ENCODE data around the gene SPATC1L.
"Not testable (repeated sequence)": the region's sequence is repeated elsewhere in the genome, so short reads cannot be mapped to it uniquely, and the experiment has no call there.

The SPATC1L gene

DNA sequence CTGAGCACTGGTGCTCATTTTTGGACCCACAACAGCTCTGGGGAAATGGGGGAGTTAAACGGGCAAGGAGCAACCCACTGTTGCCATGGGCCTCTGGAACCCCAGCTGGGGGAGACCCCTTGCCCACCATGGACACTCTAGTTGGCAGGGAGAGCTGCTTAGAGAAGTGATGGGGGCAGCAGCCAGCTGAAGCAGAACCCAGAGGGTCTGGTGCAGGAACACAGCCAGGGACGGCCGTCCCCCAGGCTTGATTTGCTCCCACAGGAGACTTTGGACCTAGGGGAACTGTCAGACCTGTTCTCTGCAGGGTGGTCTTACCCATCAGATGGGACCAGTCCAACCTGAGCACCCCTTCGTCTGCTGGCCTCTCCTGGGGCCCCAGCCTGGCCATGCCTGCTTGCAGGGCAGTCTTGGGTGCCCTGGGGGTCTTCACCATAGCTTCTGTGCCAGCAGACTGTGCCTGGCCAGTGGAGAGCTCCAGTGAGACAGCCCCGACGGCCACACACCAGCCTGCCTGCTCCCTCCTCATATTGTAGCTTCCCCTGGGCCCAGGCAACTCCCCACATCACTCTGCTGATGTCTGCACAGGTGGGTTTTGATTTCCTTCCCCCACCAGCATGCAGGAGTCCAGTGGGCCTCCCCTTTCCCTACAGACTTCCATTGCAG, 11.3 kb downstream of the SPATC1L start:
- Histone ChIP-seq H3K9me3 (ENCODE audit: control insufficient read depth, low read length) (no peaks in the 10 kb centered on the region), H3K27me3 (replicated peaks; ENCODE audit: control insufficient read depth, insufficient read depth, low read length, poor library complexity, severe bottlenecking) (no peaks in the 10 kb centered on the region), H3K4me3 (ENCODE audit: insufficient read depth, low read depth, low read length, poor library complexity, severe bottlenecking) (no peak overlapping the region), H3K4me1 (ENCODE audit: control insufficient read depth, insufficient read depth, low read length, poor library complexity, severe bottlenecking) (no peaks in the 10 kb centered on the region), H3K36me3 (ENCODE audit: control insufficient read depth, insufficient read depth, low read length) (no peaks in the 10 kb centered on the region), H3K27ac (ENCODE audit: insufficient read depth, low read length, poor library complexity, severe bottlenecking) (no peak overlapping the region)
- no peak for DNase-seq

DNA sequence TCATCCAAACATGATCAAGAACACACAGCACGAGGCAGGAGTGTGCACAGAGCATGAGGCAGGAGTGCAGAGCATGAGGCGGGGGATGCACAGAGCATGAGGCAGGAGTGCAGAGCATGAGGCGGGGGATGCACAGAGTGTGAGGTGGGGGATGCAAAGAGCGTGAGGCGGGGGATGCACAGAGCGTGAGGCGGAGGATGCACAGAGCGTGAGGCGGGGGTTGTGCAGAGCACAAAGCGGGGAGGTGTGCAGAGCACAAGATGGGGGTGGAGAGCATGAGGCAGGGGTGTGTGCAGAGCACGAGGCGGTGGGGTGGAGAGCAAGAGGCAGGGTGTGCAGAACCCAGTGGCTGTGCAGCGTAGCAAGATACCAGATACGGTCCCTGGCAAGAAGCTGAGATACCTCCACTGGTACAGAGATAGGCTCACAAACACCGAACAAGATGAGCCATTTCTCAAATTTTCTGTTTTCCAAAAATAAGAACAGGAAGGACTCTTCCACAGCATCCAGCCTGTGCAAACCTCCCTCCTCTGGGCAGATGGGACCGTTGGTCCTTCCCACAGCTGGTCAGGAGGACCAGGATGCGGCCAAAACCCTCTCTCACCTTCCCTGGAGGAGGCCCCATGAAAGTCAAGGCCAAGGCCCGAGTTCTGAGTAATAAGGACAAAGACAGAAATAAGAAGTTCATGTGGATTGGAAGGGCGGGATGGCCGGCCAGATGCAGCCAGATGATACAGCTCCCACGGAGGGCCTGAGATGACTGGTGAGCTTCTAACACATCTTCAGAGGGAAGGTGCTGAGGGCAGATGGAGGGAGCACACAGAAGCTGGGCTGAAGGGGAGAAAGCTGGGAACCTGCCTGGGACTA, 12.0 kb downstream of the SPATC1L start:
- no peaks in the 10 kb centered on the region for H3K9me3 ChIP-seq (ENCODE audit: control insufficient read depth, low read length)
- H3K27me3 ChIP-seq (replicated peaks; ENCODE audit: control insufficient read depth, insufficient read depth, low read length, poor library complexity, severe bottlenecking), result no peaks in the 10 kb centered on the region
- DNase-seq, result no peak
- H3K27ac ChIP-seq (ENCODE audit: insufficient read depth, low read length, poor library complexity, severe bottlenecking), result no peak overlapping the region
- no peaks in the 10 kb centered on the region for H3K4me1 ChIP-seq (ENCODE audit: control insufficient read depth, insufficient read depth, low read length, poor library complexity, severe bottlenecking)
- no peak overlapping the region for H3K4me3 ChIP-seq (ENCODE audit: insufficient read depth, low read depth, low read length, poor library complexity, severe bottlenecking)
- H3K36me3 ChIP-seq (ENCODE audit: control insufficient read depth, insufficient read depth, low read length), result no peaks in the 10 kb centered on the region

DNA sequence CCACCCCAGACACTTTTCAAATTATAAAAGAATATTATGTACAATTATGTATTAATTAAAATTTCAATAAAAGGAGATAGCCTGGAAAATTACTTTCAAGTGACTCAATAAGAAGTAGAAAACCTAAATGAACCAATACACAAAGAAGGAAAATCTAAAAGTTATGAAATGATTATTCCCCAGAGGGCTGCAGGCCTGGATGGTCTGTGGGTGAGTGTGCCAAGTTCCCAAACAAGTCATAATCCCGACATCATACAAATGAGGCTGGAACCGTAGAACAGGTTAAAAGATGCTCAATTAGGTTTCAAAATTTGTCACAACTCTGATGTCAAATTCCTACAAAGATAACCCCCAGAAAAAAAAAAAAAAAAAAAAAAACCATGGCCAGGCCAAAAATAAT, 12.7 kb downstream of the SPATC1L start:
- Histone ChIP-seq H3K27me3 (replicated peaks; ENCODE audit: control insufficient read depth, insufficient read depth, low read length, poor library complexity, severe bottlenecking) (no peaks in the 10 kb centered on the region), H3K27ac (ENCODE audit: insufficient read depth, low read length, poor library complexity, severe bottlenecking) (no peak overlapping the region), H3K4me1 (ENCODE audit: control insufficient read depth, insufficient read depth, low read length, poor library complexity, severe bottlenecking) (no peaks in the 10 kb centered on the region), H3K9me3 (ENCODE audit: control insufficient read depth, low read length) (no peaks in the 10 kb centered on the region), H3K36me3 (ENCODE audit: control insufficient read depth, insufficient read depth, low read length) (no peaks in the 10 kb centered on the region), H3K4me3 (ENCODE audit: insufficient read depth, low read depth, low read length, poor library complexity, severe bottlenecking) (no peak overlapping the region)
- DNase-seq, result no peak

DNA sequence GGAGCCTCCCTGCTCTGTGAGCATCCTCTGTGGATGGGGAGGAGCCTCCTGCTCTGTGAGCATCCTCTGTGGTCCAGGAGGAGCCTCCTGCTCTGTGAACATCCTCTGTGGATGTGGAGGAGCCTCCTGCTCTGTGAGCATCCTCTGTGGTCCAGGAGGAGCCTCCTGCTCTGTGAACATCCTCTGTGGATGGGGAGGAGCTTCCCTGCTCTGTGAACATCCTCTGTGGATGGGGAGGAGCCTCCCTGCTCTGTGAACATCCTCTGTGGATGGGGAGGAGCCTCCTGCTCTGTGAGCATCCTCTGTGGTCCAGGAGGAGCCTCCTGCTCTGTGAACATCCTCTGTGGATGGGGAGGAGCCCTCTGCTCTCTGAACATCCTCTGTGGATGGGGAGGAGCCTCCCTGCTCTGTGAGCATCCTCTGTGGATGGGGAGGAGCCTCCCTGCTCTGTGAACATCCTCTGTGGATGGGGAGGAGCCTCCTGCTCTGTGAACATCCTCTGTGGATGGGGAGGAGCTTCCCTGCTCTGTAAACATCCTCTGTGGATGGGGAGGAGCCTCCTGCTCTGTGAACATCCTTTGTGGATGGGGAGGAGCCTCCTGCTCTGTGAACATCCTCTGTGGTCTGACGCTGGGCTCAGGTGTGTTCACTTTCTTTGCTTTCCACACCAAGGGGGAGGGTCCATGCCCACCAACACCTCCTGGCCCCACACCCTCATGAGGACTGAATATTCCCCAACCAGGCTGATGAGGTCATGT, 13.6 kb downstream of the SPATC1L start:
- DNase-seq, result peak in 1 of 3 donors; percentile 14
- not testable (repeated sequence) for H3K9me3 ChIP-seq (ENCODE audit: control insufficient read depth, low read length); H3K36me3 ChIP-seq (ENCODE audit: control insufficient read depth, insufficient read depth, low read length); H3K4me3 ChIP-seq (ENCODE audit: insufficient read depth, low read depth, low read length, poor library complexity, severe bottlenecking); H3K27ac ChIP-seq (ENCODE audit: insufficient read depth, low read length, poor library complexity, severe bottlenecking); H3K27me3 ChIP-seq (replicated peaks; ENCODE audit: control insufficient read depth, insufficient read depth, low read length, poor library complexity, severe bottlenecking); H3K4me1 ChIP-seq (ENCODE audit: control insufficient read depth, insufficient read depth, low read length, poor library complexity, severe bottlenecking)

DNA sequence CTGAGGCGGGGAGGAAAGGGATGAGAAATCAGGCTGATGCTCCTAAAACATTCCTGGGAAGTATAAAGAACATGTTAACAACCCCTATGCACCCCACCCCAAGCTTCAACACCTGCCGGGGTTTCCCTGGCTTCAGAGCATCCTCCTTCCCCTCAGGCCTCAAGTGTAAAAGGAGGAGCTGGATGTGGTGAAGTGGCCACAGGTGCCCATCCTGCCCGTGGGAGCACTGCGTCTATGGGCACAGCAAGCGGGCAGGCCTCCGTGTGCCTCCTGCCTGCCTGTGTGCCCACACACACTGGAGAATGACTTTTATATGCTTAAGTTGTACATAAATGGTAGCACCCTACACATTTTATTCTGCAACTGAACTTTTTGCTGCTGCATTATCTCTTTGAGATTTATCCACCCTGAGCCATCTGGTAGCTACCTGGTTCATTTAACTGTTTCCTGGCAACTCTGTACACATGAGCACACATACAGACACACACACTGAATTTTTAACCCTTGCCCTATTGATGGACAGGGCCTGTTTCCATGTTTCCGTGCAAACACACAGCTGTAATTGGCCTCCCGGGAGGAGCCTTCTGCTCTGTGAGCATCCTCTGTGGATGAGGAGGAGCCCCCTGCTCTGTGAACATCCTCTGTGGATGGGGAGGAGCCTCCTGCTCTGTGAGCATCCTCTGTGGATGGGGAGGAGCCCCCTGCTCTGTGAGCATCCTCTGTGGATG, 15.4 kb downstream of the SPATC1L start:
- DNase-seq, result no peak
- Histone ChIP-seq H3K27me3 (replicated peaks; ENCODE audit: control insufficient read depth, insufficient read depth, low read length, poor library complexity, severe bottlenecking) (no peaks in the 10 kb centered on the region), H3K9me3 (ENCODE audit: control insufficient read depth, low read length) (no peaks in the 10 kb centered on the region), H3K36me3 (ENCODE audit: control insufficient read depth, insufficient read depth, low read length) (no peaks in the 10 kb centered on the region), H3K27ac (ENCODE audit: insufficient read depth, low read length, poor library complexity, severe bottlenecking) (no peak overlapping the region), H3K4me1 (ENCODE audit: control insufficient read depth, insufficient read depth, low read length, poor library complexity, severe bottlenecking) (no peaks in the 10 kb centered on the region), H3K4me3 (ENCODE audit: insufficient read depth, low read depth, low read length, poor library complexity, severe bottlenecking) (no peak overlapping the region)

DNA sequence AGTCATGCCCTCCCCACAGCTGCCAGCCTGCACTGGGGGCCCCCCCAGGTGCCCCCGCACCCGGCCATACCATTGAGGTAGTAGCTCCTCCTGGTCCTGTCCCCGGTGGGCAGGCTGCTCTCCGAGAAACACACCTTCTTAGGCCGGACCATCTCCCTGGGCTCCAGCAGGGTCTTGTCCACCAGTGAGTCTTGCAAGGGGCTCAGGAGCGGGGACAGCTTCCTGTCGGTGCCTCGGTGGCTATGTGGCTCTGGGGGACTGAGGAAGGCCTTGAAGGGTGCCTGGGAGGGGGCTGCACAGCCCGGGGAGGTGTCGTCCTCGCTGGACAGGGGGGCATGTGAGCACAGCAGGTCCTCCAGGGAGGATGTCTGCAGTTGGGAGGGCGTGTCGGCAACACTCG, 16.0 kb downstream of the SPATC1L start:
- no peaks in the 10 kb centered on the region for H3K4me1 ChIP-seq (ENCODE audit: control insufficient read depth, insufficient read depth, low read length, poor library complexity, severe bottlenecking)

DNA sequence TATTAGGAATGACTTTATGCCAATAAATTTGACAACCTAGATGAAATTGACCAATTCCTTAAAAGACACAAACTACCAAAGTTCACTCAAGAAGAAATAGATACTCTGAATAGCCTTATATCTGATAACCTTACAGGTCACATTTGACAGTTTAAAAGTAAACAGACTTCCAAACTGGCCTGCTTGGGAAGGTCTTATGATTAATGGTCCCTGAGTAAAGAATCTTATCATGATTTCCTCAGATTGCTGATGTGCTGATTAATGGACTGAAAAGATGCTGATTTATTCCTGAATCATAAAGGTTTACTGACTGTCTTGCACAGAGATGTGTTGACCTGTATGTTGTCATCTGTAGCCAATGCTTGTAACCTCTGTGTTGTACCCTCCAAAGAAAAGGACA, 19.2 kb downstream of the SPATC1L start:
- H3K27ac ChIP-seq (ENCODE audit: insufficient read depth, low read length, poor library complexity, severe bottlenecking), result no peak overlapping the region
- no peaks in the 10 kb centered on the region for H3K4me1 ChIP-seq (ENCODE audit: control insufficient read depth, insufficient read depth, low read length, poor library complexity, severe bottlenecking)
- H3K4me3 ChIP-seq (ENCODE audit: insufficient read depth, low read depth, low read length, poor library complexity, severe bottlenecking), result no peak overlapping the region
- no peaks in the 10 kb centered on the region for H3K27me3 ChIP-seq (replicated peaks; ENCODE audit: control insufficient read depth, insufficient read depth, low read length, poor library complexity, severe bottlenecking)
- no peak for DNase-seq
- H3K36me3 ChIP-seq (ENCODE audit: control insufficient read depth, insufficient read depth, low read length), result no peaks in the 10 kb centered on the region
- H3K9me3 ChIP-seq (ENCODE audit: control insufficient read depth, low read length), result no peaks in the 10 kb centered on the region

More for the DNA sequence above, 16.0 kb downstream of the SPATC1L start:
- Histone ChIP-seq H3K27ac (ENCODE audit: insufficient read depth, low read length, poor library complexity, severe bottlenecking) (no peak overlapping the region), H3K4me3 (ENCODE audit: insufficient read depth, low read depth, low read length, poor library complexity, severe bottlenecking) (no peak overlapping the region), H3K9me3 (ENCODE audit: control insufficient read depth, low read length) (no peaks in the 10 kb centered on the region), H3K36me3 (ENCODE audit: control insufficient read depth, insufficient read depth, low read length) (no peaks in the 10 kb centered on the region), H3K27me3 (replicated peaks; ENCODE audit: control insufficient read depth, insufficient read depth, low read length, poor library complexity, severe bottlenecking) (no peaks in the 10 kb centered on the region)
- DNase-seq, result no peak

DNA sequence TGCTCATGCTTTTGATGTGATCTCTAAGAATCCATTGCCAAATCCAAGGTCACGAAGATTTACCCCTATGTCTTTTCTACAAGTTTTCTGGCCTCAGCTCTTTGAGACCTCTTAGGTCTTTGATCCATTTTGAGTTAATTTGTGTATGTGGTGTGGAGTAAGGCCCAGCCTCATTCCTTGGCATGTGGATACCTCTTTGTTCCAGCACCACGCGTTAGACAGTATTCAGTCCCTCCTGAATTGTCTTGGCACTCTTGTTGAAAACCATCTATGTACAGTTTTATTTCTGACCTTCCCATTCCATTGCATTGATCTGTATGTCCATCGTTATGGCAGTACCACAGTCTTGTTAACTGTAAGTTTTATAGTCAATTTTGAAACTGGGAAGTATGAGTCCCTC, 20.9 kb downstream of the SPATC1L start:
- no peak overlapping the region for H3K27ac ChIP-seq (ENCODE audit: insufficient read depth, low read length, poor library complexity, severe bottlenecking)
- no peak overlapping the region for H3K4me3 ChIP-seq (ENCODE audit: insufficient read depth, low read depth, low read length, poor library complexity, severe bottlenecking)
- DNase-seq, result no peak
- H3K4me1 ChIP-seq (ENCODE audit: control insufficient read depth, insufficient read depth, low read length, poor library complexity, severe bottlenecking), result no peaks in the 10 kb centered on the region
- no peaks in the 10 kb centered on the region for H3K27me3 ChIP-seq (replicated peaks; ENCODE audit: control insufficient read depth, insufficient read depth, low read length, poor library complexity, severe bottlenecking)
- no peaks in the 10 kb centered on the region for H3K36me3 ChIP-seq (ENCODE audit: control insufficient read depth, insufficient read depth, low read length)
- no peaks in the 10 kb centered on the region for H3K9me3 ChIP-seq (ENCODE audit: control insufficient read depth, low read length)

DNA sequence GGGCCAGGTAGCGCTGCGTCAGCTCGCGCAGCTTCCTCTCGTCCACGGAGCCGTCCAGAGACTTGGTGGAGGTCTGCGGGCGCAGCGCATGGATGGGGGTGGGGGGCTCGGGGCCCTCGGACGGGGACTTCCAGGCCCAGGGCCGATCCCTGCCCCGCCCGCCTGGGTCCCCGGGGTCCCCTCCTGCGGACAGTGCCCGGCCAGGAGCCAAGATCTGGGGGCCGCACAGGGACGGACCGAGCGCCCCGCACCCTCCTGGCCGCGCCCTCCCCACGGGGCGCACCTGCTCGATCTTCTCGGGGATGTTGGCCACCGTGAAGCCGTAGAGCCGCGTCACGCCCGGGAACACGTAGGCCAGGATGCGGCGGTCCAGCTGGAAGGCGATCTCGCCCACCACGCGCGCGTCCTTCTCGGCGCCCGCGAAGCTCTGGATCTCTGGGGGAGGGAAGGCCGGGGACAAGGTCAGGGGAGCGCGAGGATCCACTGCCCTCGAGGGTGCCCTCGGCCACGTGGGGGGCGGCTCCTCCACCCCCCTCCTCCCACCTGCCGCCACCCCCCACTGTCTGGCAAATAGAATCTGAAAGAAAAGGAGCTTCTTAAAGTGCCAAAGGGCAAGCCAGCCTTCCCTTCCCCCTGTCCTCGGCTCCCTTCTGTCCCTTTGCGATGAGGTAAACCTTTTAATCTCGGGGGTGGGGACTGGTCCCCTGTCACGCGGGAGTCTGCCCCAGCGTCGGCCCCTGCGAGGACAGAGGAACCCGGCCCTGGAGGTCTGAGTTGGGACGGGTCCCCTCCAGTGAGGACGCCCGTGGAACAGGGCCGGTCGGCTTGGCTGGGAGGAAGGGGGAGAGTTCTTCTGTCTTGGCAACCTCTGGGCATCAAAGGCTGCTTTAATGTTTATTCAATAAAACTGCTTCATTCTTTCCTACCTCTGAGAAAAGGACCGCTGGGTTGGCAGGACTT, 22.3 kb downstream of the SPATC1L start:
- H3K4me1 ChIP-seq (ENCODE audit: control insufficient read depth, insufficient read depth, low read length, poor library complexity, severe bottlenecking), result no peaks in the 10 kb centered on the region
- no peaks in the 10 kb centered on the region for H3K9me3 ChIP-seq (ENCODE audit: control insufficient read depth, low read length)
- H3K27ac ChIP-seq (ENCODE audit: insufficient read depth, low read length, poor library complexity, severe bottlenecking), result no peak overlapping the region
- no peak for DNase-seq
- no peak overlapping the region for H3K4me3 ChIP-seq (ENCODE audit: insufficient read depth, low read depth, low read length, poor library complexity, severe bottlenecking)
- H3K27me3 ChIP-seq (replicated peaks; ENCODE audit: control insufficient read depth, insufficient read depth, low read length, poor library complexity, severe bottlenecking), result no peaks in the 10 kb centered on the region
- no peaks in the 10 kb centered on the region for H3K36me3 ChIP-seq (ENCODE audit: control insufficient read depth, insufficient read depth, low read length)

Measured in effector memory CD4-positive, alpha-beta T cell (primary cell).